Activated T-cell treated with anti-CD3 and anti-CD28 coated beads for 24 hours (primary cell): ENCODE results near the gene FXYD4.
A peak's percentile ranks its signal among the peaks of the same experiment; 100 is the strongest.
"Not testable (repeated sequence)": the region's sequence is repeated elsewhere in the genome, so short reads cannot be mapped to it uniquely, and the experiment has no call there.

Experiments used
- DNase-seq: peaks from one replicate; pipeline ENCODE4 v3.0.0-alpha.2; 2020; ENCODE audit warnings: low read depth

FXYD4 gene

GRCh38 chr10:43419997-43420368 lies 48.5 kb downstream of the FXYD4 start:
- no peak for DNase-seq

GRCh38 chr10:43420369-43421200 lies 49.1 kb downstream of the FXYD4 start:
- DNase-seq = peak; percentile 80

- no peak for DNase-seq
These were observed 49.7 kb downstream of the FXYD4 start for GRCh38 chr10:43421201-43421507.

- DNase-seq = no peak
These were observed 50.1 kb downstream of the FXYD4 start for GRCh38 chr10:43421519-43421918.

GRCh38 chr10:43421944-43422343 lies 50.5 kb downstream of the FXYD4 start:
- not testable (repeated sequence) for DNase-seq

GRCh38 chr10:43424416-43424815 lies 53.0 kb downstream of the FXYD4 start:
- no peak for DNase-seq
